Measurements from ENCODE around the gene TUBGCP3. TPM values are rescaled to one million over a fixed set of nuclear protein-coding genes. Genes with fewer than 3 reads are reported as not detected.

Gene TUBGCP3
- total RNA-seq, 1 donor from 2014 or later = 36.6 TPM

GRCh38 chr13:112579310-112579843 is 8.6 kb downstream of the TUBGCP3 start:
- H3K27ac Mint-ChIP-seq (ENCODE audit: unreplicated experiment) = no peak overlapping the region
- no peak for DNase-seq

GRCh38 chr13:112576768-112577167 is 11.2 kb downstream of the TUBGCP3 start:
- peaks cover 3% of the 10 kb centered on the region for H3K4me1 Mint-ChIP-seq (ENCODE audit: low read depth, unreplicated experiment)
- peaks cover 2% of the 10 kb centered on the region for H3K27me3 Mint-ChIP-seq (ENCODE audit: unreplicated experiment)
- H3K4me3 Mint-ChIP-seq (ENCODE audit: unreplicated experiment) = no peak overlapping the region
- peaks cover 5% of the 10 kb centered on the region for H3K9me3 Mint-ChIP-seq (ENCODE audit: unreplicated experiment)
- H3K27ac Mint-ChIP-seq (ENCODE audit: unreplicated experiment) = no peak overlapping the region
- no peak for DNase-seq
- no peak for TF ChIP-seq CTCF (IDR thresholded peaks at IDR 0.05; ENCODE audit: partially characterized antibody, unreplicated experiment)
- peaks cover 15% of the 10 kb centered on the region for H3K36me3 Mint-ChIP-seq (ENCODE audit: unreplicated experiment)

More at GRCh38 chr13:112579310-112579843, 8.6 kb downstream of the TUBGCP3 start:
- no peak for TF ChIP-seq CTCF (IDR thresholded peaks at IDR 0.05; ENCODE audit: partially characterized antibody, unreplicated experiment)
- Mint-ChIP-seq H3K9me3 (ENCODE audit: unreplicated experiment) (peaks cover 5% of the 10 kb centered on the region), H3K4me3 (ENCODE audit: unreplicated experiment) (no peak overlapping the region), H3K27me3 (ENCODE audit: unreplicated experiment) (peaks cover 2% of the 10 kb centered on the region), H3K4me1 (ENCODE audit: low read depth, unreplicated experiment) (peaks cover 3% of the 10 kb centered on the region), H3K36me3 (ENCODE audit: unreplicated experiment) (peaks cover 15% of the 10 kb centered on the region)

GRCh38 chr13:112576191-112576590 is 11.8 kb downstream of the TUBGCP3 start:
- no peak for DNase-seq
- Mint-ChIP-seq H3K36me3 (ENCODE audit: unreplicated experiment) (peaks cover 15% of the 10 kb centered on the region), H3K27ac (ENCODE audit: unreplicated experiment) (no peak overlapping the region), H3K4me3 (ENCODE audit: unreplicated experiment) (no peak overlapping the region), H3K27me3 (ENCODE audit: unreplicated experiment) (peaks cover 2% of the 10 kb centered on the region), H3K9me3 (ENCODE audit: unreplicated experiment) (peaks cover 5% of the 10 kb centered on the region), H3K4me1 (ENCODE audit: low read depth, unreplicated experiment) (peaks cover 3% of the 10 kb centered on the region)
- TF ChIP-seq CTCF (IDR thresholded peaks at IDR 0.05; ENCODE audit: partially characterized antibody, unreplicated experiment) = no peak

- no peak for TF ChIP-seq CTCF (IDR thresholded peaks at IDR 0.05; ENCODE audit: partially characterized antibody, unreplicated experiment)
- peaks cover 15% of the 10 kb centered on the region for H3K36me3 Mint-ChIP-seq (ENCODE audit: unreplicated experiment)
- H3K4me3 Mint-ChIP-seq (ENCODE audit: unreplicated experiment) = no peak overlapping the region
- H3K27me3 Mint-ChIP-seq (ENCODE audit: unreplicated experiment) = peaks cover 2% of the 10 kb centered on the region
- no peak for DNase-seq
- peaks cover 7% of the 10 kb centered on the region for H3K9me3 Mint-ChIP-seq (ENCODE audit: unreplicated experiment)
- no peak overlapping the region for H3K27ac Mint-ChIP-seq (ENCODE audit: unreplicated experiment)
- H3K4me1 Mint-ChIP-seq (ENCODE audit: low read depth, unreplicated experiment) = peaks cover 6% of the 10 kb centered on the region
These were observed 12.3 kb downstream of the TUBGCP3 start for GRCh38 chr13:112575675-112576074.

GRCh38 chr13:112574834-112575613 is 12.9 kb downstream of the TUBGCP3 start:
- no peak for TF ChIP-seq CTCF (IDR thresholded peaks at IDR 0.05; ENCODE audit: partially characterized antibody, unreplicated experiment)
- Mint-ChIP-seq H3K27ac (ENCODE audit: unreplicated experiment) (no peak overlapping the region), H3K4me1 (ENCODE audit: low read depth, unreplicated experiment) (peaks cover 7% of the 10 kb centered on the region), H3K4me3 (ENCODE audit: unreplicated experiment) (no peak overlapping the region), H3K9me3 (ENCODE audit: unreplicated experiment) (peaks cover 7% of the 10 kb centered on the region), H3K36me3 (ENCODE audit: unreplicated experiment) (peaks cover 15% of the 10 kb centered on the region), H3K27me3 (ENCODE audit: unreplicated experiment) (peaks cover 2% of the 10 kb centered on the region)
- no peak for DNase-seq
